Neural crest cell (in vitro differentiated cells): ENCODE measurements around the gene MDC1. TPM values are rescaled to one million over a fixed set of nuclear protein-coding genes. Genes with fewer than 3 reads are reported as not detected.
"Not testable (repeated sequence)": the region's sequence is repeated elsewhere in the genome, so short reads cannot be mapped to it uniquely, and the experiment has no call there.

Experiments used
- DNase-seq: peaks from one replicate; pipeline ENCODE4 v3.0.0; 2021; ENCODE audit warnings: low read depth, mixed read lengths, low spot score
- H3K27ac Mint-ChIP-seq: one replicate; pipeline ENCODE4 v1.8.0; 2021; ENCODE audit warnings: mild to moderate bottlenecking, mixed read lengths; ENCODE audit not compliant: unreplicated experiment
- H3K27me3 Mint-ChIP-seq: 2 replicates; pipeline ENCODE4 v1.8.0; 2021; ENCODE audit warnings: low read depth, mild to moderate bottlenecking, mixed read lengths
- H3K36me3 Mint-ChIP-seq: 2 replicates; pipeline ENCODE4 v1.8.0; 2021; ENCODE audit warnings: low read depth, mild to moderate bottlenecking, mixed read lengths
- H3K4me1 Mint-ChIP-seq: 2 replicates; pipeline ENCODE4 v1.8.0; 2021; ENCODE audit warnings: mixed read lengths
- H3K4me3 Mint-ChIP-seq: one replicate; pipeline ENCODE4 v1.8.0; 2021; ENCODE audit warnings: mild to moderate bottlenecking, mixed read lengths
- H3K9me3 Mint-ChIP-seq: 2 replicates; pipeline ENCODE4 v1.8.0; 2021; ENCODE audit warnings: mixed read lengths
- total RNA-seq: library from RNA; stranded (reverse); gene quantifications from 2 replicates; pipeline ENCODE4 v1.2.1, GENCODE V29; 2021
- TF ChIP-seq, protein P1 (sequence below): fragments of 200-600 bp; sonication (generic); conservative IDR thresholded peaks from 2 replicates; pipeline ENCODE4 v1.5.0; 2021; ENCODE audit warnings: antibody characterized with exemption, mild to moderate bottlenecking

MDC1 gene
- total RNA-seq, 1 donor from 2014 or later: 104 TPM

DNA sequence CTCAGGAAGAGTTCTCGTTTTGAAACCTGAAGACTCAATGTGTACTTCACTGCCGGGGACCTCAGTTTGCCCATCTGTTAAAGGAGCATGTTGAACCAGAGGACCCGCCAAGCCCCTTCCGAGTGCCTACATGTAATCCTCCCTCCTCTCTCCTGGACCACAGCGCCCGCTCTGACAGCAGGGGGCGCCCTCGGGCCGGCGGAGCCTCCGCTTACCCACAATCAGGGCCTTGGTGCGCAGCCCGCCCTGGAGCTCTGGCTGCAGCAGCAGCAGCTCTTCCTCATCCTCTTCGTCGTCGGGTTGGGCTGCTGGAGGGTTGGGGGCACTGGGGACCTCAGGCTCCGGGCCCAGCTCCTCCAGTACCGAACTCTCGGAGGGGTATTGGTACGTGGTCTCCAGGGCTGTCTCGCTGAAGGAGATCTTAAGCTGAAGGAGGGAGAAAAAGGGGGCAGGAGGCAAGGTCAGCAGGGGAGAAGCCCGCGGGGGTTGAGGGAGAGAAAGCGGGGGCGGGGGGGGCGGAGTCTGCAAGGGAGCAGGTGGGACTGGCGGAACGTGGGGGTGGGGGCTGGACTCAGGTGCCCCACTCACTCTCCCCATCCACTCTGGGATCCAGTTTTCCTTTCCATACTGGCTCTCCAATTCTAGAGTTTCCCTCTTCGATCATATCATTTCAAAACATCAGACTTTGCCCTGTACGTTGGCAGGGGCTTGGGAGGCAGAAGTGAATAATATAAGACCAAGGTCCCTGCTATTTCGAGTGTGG, 37.9 kb downstream of the MDC1 start:
- TF ChIP-seq, protein P1, sequence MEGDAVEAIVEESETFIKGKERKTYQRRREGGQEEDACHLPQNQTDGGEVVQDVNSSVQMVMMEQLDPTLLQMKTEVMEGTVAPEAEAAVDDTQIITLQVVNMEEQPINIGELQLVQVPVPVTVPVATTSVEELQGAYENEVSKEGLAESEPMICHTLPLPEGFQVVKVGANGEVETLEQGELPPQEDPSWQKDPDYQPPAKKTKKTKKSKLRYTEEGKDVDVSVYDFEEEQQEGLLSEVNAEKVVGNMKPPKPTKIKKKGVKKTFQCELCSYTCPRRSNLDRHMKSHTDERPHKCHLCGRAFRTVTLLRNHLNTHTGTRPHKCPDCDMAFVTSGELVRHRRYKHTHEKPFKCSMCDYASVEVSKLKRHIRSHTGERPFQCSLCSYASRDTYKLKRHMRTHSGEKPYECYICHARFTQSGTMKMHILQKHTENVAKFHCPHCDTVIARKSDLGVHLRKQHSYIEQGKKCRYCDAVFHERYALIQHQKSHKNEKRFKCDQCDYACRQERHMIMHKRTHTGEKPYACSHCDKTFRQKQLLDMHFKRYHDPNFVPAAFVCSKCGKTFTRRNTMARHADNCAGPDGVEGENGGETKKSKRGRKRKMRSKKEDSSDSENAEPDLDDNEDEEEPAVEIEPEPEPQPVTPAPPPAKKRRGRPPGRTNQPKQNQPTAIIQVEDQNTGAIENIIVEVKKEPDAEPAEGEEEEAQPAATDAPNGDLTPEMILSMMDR: peak; percentile 97

DNA sequence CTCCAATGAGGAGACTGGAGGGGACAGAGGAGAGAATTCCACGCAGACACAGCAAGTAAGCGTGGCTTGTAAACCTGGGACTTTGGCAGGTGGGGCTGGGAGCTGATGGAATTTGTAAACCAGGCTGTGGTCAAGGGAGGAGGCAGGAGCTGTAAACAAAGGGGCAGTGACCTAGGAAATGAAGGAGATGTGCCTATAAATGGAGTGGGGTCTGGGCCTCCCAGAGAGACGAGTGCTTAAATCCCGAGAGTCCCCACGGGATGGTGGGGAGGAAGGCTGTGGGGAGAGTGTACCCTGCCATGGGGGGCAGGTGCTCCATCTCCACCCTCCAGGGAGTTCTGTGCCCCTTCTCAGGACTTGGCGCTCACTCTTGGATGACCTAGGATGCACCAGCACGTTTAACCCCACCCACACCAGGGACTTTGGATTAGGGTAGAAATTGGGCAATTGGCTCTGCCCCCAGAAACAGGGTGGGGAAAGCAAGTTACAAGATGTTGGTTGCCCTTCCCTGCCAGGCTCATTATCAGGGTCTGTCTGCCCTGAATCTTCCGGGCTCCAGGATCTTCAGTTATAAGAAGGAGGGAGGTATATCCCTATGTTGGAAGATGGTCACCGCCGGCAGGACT, 40.3 kb downstream of the MDC1 start:
- Mint-ChIP-seq H3K9me3 (no peaks in the 10 kb centered on the region), H3K4me1 (peaks cover 39% of the 10 kb centered on the region), H3K27ac (no peak overlapping the region), H3K4me3 (peak overlapping the region; percentile 12), H3K27me3 (no peaks in the 10 kb centered on the region), H3K36me3 (peaks cover 13% of the 10 kb centered on the region)
- no peak for DNase-seq
- TF ChIP-seq, protein P1: no peak

More for the DNA sequence above, 37.9 kb downstream of the MDC1 start:
- peak overlapping the region; percentile 68 for H3K4me3 Mint-ChIP-seq
- peaks cover 54% of the 10 kb centered on the region for H3K4me1 Mint-ChIP-seq
- H3K27me3 Mint-ChIP-seq: no peaks in the 10 kb centered on the region
- DNase-seq: peak; percentile 94
- H3K27ac Mint-ChIP-seq: no peak overlapping the region
- H3K9me3 Mint-ChIP-seq: no peaks in the 10 kb centered on the region
- peaks cover 16% of the 10 kb centered on the region for H3K36me3 Mint-ChIP-seq

DNA sequence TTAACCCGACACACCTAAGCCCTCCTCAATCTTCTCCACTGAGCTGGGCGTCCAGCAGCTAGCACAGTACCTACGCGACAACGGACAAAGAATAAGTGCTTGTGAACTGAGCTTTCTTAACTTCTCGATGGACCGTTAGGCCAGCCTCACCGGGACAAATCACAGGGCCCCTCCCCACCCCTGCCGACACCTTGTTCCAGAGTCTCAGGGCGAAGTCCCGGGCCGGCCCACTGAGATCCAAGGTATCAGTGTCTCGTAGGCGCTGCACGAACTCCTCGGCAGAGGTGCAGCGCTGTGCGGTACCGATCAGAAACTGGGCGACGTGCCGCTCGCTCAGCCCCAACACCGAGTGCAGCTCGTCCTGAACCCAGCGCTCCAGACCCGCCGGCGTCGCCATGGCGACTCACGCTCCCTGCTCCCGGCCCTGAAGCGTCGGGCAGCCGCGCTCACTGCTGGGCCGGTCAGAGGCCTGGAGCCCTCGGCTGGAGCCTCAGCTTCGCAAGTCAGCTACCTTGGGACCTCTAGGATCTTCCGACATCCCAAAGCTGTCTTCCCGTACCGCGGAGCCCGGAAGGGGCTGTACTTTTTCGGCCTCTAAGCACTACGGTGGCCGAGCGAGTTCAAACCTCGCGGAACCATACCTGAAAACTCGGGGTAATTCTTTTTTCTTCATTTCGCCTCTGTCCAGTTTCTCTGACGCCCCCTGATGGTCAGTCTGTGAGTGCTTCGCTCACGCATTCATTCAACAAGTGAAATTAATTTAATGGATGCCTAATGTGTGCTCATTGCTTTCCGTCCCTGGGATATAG, 44.4 kb downstream of the MDC1 start, which contains the start of gene DHX16:
TSS of gene DHX16 (minus strand) at position 562 of the 809 bp plus-strand sequence. CDS start at position 397, 165 bp downstream.
- TF ChIP-seq, protein P1: peak; percentile 90
- Mint-ChIP-seq H3K27me3 (no peaks in the 10 kb centered on the region), H3K4me3 (peak within 1 kb of the TSS; percentile 90), H3K27ac (peak within 1 kb of the TSS; percentile 28), H3K9me3 (no peaks in the 10 kb centered on the region), H3K4me1 (peaks cover 18% of the 10 kb centered on the region), H3K36me3 (peaks cover 10% of the 10 kb centered on the region)
- DNase-seq: peak; percentile 97

DNA sequence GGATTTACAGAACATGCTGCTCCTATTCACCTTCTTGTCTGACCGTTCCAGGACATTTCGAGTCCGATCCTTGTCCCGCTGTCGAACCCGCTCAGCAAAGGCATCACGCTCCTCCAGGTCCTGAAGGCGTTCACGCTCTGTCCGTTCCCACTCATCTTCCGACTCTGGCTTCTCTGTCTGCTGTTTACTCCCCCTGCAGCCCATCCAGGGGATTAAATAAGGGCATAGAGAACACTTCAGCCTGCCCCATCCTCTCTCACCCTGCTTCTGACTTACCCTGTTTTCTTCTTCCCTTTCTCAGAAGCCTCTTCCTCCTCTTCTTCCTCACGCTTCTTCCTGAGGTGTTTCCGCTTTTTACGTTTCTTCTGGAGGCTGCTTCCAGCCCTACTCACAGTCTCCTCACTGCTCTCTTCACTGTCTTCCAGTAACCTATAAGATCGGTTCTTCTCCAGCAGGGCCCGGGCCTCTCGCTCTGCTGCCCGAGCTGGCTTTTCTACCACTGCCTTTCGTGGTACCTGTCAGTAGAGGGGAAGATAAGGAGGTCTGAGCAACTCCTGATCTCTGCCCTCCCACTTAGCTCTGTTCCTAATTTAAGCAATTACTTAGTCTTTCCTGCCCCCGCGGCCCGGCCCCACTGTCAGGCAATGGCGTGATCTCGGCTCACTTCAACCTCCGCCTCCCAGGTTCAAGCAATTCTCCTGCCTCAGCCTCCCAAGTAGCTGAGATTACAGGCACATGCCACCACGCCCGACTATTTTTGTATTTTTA, 46.1 kb downstream of the MDC1 start:
- Mint-ChIP-seq H3K9me3 (no peaks in the 10 kb centered on the region), H3K4me3 (peak overlapping the region; percentile 82), H3K27ac (no peak overlapping the region), H3K27me3 (no peaks in the 10 kb centered on the region), H3K4me1 (peaks cover 14% of the 10 kb centered on the region), H3K36me3 (peaks cover 3% of the 10 kb centered on the region)
- TF ChIP-seq, protein P1: peak; percentile 43
- DNase-seq: no peak

DNA sequence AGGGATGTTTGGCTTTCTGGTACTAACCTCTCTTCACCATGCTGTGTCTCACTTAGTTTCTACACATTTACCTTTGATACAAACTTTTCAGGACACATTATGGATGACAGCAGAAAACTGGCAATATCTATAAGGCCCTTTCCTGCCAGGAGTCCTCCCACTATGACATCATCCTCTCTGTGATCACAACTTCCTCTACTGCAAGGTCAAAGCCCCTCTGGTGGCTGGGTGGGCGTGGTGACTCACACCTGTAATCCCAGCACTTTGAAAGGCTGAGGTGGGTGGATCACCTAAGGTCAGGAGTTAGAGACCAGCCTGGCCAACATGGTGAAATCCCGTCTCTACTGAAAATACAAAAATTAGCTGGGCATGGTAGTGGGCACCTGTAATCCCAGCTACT, 50.8 kb downstream of the MDC1 start:
- DNase-seq: not testable (repeated sequence)
- H3K36me3 Mint-ChIP-seq: peaks cover 11% of the 10 kb centered on the region

More for the DNA sequence above, 50.8 kb downstream of the MDC1 start:
- not testable (repeated sequence) for H3K4me3 Mint-ChIP-seq, H3K27ac Mint-ChIP-seq, H3K9me3 Mint-ChIP-seq, H3K4me1 Mint-ChIP-seq, H3K27me3 Mint-ChIP-seq
